Panc1 (cell line): ENCODE data around the gene PHLDB2. TPM values are rescaled to one million over a fixed set of nuclear protein-coding genes. Genes with fewer than 3 reads are reported as not detected.

ENCODE experiments used
- ATAC-seq: fragments of 200-7000 bp; cut with Tn5 transposase; 2 replicates; pipeline ENCODE4 v1.9.1; 2020; ENCODE audit warnings: mild to moderate bottlenecking, moderate library complexity
- BruUV-seq: library from RNA; stranded (reverse); fragments of 400-500 nt; replicated peaks from 2 replicates; lab custom pipeline; 2021; lab: Mats Ljungman, UMichigan
- CTCF ChIA-PET: fragments of 300-600 bp; sonication (Branson Sonifier 250); formaldehyde crosslinking; loops from one replicate; lab custom pipeline; 2022; ENCODE audit warnings: antibody characterized with exemption; lab: Charles Lee
- POLR2A ChIA-PET: fragments of 300-600 bp; sonication (Branson Sonifier 250); formaldehyde crosslinking; loops from one replicate; lab custom pipeline; 2022; ENCODE audit warnings: antibody characterized with exemption; lab: Charles Lee
- DNase-seq: peaks from one replicate; pipeline ENCODE4 v3.0.0-alpha.2; 2010; ENCODE audit warnings: low read depth, low spot score
- H3K27ac ChIP-seq: 2 replicates; pipeline ENCODE4 v1.5.1; 2011; ENCODE audit warnings: mild to moderate bottlenecking, low read length, inconsistent platforms
- H3K27me3 ChIP-seq: fragments of 200-500 bp; sonication (Bioruptor generic); 2 replicates; pipeline ENCODE4 v1.6.0; 2014; ENCODE audit warnings: low read length, inconsistent platforms; ENCODE audit not compliant: control insufficient read depth, insufficient read depth
- H3K36me3 ChIP-seq: fragments of 200-500 bp; sonication (Bioruptor generic); 2 replicates; pipeline ENCODE4 v1.5.1; 2014; ENCODE audit warnings: inconsistent platforms, mild to moderate bottlenecking, low read length, moderate library complexity; ENCODE audit not compliant: control insufficient read depth, insufficient read depth
- H3K4me1 ChIP-seq: 2 replicates; pipeline ENCODE4 v1.5.1; 2011; ENCODE audit warnings: inconsistent platforms, mild to moderate bottlenecking, low read length, moderate library complexity; ENCODE audit not compliant: control insufficient read depth, insufficient read depth
- H3K4me3 ChIP-seq, 2 experiments: 2 replicates each; pipeline ENCODE4 v1.5.1; 2011 to 2012; ENCODE audit warnings: low read depth in 2 of 2, low read length in 2 of 2, mild to moderate bottlenecking in 2 of 2, inconsistent platforms in 1 of 2, moderate library complexity in 1 of 2
- H3K9me3 ChIP-seq: fragments of 200-500 bp; sonication (Bioruptor generic); 2 replicates; pipeline ENCODE4 v1.5.1; 2014; ENCODE audit warnings: low read depth, mild to moderate bottlenecking, inconsistent platforms, low read length, moderate library complexity; ENCODE audit not compliant: control insufficient read depth, insufficient read depth
- POLR2AphosphoS5 ChIP-seq: IDR thresholded peaks from 2 replicates; pipeline ENCODE4 v1.6.1; 2012; ENCODE audit warnings: mild to moderate bottlenecking, low read depth, low read length, moderate library complexity
- SIN3A ChIP-seq: IDR thresholded peaks from 2 replicates; pipeline ENCODE4 v1.6.1; 2012; ENCODE audit warnings: low read depth, mild to moderate bottlenecking, low read length, moderate library complexity, borderline replicate concordance; ENCODE audit not compliant: insufficient read depth
- TCF7L2 ChIP-seq: IDR thresholded peaks from 2 replicates; pipeline ENCODE4 v1.6.1; 2011; ENCODE audit warnings: mild to moderate bottlenecking, low read depth, low read length, inconsistent platforms
- in situ Hi-C: cut with HindIII; loops from 2 replicates; pipeline ENCODE4 v1.10.0; 2016; ENCODE audit warnings: low sequenced_read_pairs, low pct_unique_long_range_greater_than_20kb
- intact Hi-C: fragments of 100-400 bp; cut with micrococcal nuclease; formaldehyde crosslinking; loops from one replicate; pipeline ENCODE4 v1.10.0; 2022; ENCODE audit not compliant: unreplicated experiment
- total RNA-seq: library from RNA; stranded (reverse); gene quantifications from one replicate; pipeline ENCODE4 v1.2.1, GENCODE V29; 2021; ENCODE audit not compliant: unreplicated experiment
- TF ChIP-seq, protein P1 (sequence below): fragments of 450-650 bp; IDR thresholded peaks from 2 replicates; pipeline ENCODE4 v1.5.1; 2017; ENCODE audit warnings: mild to moderate bottlenecking
- TF ChIP-seq, protein P2 (sequence below), 2 experiments: IDR thresholded peaks; 2 replicates each; pipeline ENCODE4 v1.6.1; 2011 to 2012; ENCODE audit warnings: low read depth in 2 of 2, control low read depth in 1 of 2, low read length in 1 of 2, mild to moderate bottlenecking in 1 of 2, moderate library complexity in 1 of 2; ENCODE audit not compliant: insufficient read depth in 1 of 2

The PHLDB2 gene
- total RNA-seq, 1 experiment from 2014 or later = 11.3 TPM

DNA sequence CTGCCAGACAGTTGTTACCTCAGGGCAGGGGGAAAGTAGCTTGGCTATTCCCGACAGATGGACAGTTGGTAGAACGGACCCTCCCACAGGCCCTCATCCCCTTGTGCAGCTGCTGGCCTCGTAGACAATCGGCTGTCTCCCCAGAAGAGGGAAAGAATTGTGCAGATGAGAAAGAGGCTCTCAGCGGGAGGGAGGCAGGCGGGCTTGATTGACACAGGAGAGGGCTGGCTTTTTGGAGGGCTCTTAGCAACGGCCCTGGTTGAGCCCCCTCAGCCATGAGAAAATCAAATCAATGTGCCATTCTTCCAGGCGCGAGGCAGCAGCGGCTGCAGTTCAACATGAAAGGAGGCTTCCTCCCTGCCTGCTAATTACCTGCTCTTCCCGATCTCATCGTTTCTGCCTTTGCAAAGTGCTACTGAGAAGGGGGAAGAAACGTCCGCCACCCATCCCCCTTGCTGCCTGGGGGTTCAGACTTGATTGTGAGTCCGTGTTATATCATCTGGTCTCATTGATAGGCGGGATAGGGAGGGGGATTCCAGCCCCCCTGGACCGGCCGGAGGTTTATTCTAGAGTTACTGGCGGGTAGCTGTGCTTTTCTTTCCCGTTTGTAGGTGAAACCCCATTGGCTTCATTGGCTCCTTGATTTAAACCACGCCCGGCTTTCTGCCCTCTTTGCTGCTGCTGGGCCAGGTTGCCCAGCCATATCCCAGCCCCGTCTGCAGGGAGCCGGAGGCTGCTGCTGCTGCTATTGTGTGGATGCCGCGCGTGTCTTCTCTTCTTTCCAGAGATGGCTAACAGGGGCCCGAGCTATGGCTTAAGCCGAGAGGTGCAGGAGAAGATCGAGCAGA lies 139.8 kb downstream of the PHLDB2 start, which contains the start of gene TAGLN3:
Gene TAGLN3 (plus strand): TSS at position 287 of the 848 bp plus-strand sequence. CDS start 501 bp downstream, at position 788.
- H3K27me3 ChIP-seq = no peaks in the 10 kb centered on the region
- H3K36me3 ChIP-seq = no peaks in the 10 kb centered on the region
- ATAC-seq = peak; percentile 70
- ChIA-PET POLR2A (interaction anchor here (0.6 to 0.9 kb wide), 3 partner anchors 10 to 56 kb away, joined by 3 to 4 read pairs (median 3); no protein-coding TSS in a partner anchor), CTCF (interaction anchor here (0.5 to 1.3 kb wide), 4 partner anchors 10 to 373 kb away, joined by 3 to 10 read pairs (median 4); no protein-coding TSS in a partner anchor)
- no peaks in the 10 kb centered on the region for H3K9me3 ChIP-seq
- in situ Hi-C loops = no loop called here
- BruUV-seq = no TSS peak
- peak within 1 kb of the TSS; percentile 38 to 53 for H3K4me3 ChIP-seq
- TF ChIP-seq SIN3A (no peak), TCF7L2 (0 out of 2 replicates have a peak, but pooled peaks have one; percentile 9)
- TF ChIP-seq, protein P1, sequence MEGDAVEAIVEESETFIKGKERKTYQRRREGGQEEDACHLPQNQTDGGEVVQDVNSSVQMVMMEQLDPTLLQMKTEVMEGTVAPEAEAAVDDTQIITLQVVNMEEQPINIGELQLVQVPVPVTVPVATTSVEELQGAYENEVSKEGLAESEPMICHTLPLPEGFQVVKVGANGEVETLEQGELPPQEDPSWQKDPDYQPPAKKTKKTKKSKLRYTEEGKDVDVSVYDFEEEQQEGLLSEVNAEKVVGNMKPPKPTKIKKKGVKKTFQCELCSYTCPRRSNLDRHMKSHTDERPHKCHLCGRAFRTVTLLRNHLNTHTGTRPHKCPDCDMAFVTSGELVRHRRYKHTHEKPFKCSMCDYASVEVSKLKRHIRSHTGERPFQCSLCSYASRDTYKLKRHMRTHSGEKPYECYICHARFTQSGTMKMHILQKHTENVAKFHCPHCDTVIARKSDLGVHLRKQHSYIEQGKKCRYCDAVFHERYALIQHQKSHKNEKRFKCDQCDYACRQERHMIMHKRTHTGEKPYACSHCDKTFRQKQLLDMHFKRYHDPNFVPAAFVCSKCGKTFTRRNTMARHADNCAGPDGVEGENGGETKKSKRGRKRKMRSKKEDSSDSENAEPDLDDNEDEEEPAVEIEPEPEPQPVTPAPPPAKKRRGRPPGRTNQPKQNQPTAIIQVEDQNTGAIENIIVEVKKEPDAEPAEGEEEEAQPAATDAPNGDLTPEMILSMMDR = no peak
- H3K4me1 ChIP-seq = no peaks in the 10 kb centered on the region
- intact Hi-C loops = no loop called here
- no peak for DNase-seq
- no peak within 1 kb of the TSS for H3K27ac ChIP-seq

DNA sequence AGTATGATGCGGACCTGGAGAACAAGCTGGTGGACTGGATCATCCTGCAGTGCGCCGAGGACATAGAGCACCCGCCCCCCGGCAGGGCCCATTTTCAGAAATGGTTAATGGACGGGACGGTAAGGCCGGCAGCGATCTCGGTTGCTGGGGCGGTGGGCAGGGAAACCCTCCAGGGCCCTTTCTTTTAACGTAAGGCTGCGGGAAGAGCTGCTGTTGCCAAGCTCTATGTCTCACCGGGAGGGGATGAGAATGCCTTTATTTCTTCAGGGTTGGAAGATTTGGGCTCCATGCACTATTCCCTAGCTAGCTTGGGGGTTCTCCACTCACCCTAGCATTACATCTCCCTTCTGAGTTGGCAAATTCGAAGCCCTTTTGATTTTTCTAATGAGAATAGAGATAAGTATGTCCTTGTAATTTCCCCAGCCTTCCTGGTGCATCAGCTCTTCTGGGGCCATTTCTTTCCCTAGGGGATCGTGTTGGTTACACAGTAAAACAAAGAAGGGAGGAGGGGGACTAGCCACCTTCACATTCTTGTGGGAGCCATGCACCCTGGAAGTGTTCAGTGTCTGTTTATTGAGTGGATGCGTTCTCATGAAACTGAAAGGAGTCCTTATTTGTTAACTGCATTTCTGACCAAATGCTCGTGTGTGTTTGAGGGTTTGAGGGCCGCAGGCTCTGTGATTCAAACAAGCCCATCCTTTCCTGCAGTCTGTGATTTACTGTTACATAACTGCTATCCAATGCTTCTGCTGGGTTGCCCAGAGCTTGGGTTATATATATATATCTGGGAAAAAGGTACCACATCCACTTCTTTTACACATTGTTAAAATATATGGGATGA lies 140.6 kb downstream of the PHLDB2 start:
- Histone ChIP-seq H3K27me3 (no peaks in the 10 kb centered on the region), H3K4me3 (peak overlapping the region; percentile 38 to 53), H3K36me3 (no peaks in the 10 kb centered on the region), H3K4me1 (no peaks in the 10 kb centered on the region), H3K9me3 (no peaks in the 10 kb centered on the region), H3K27ac (no peak overlapping the region)
- ChIA-PET POLR2A (interaction anchor here (0.6 to 0.9 kb wide), 3 partner anchors 11 to 57 kb away, joined by 3 to 4 read pairs (median 3); no protein-coding TSS in a partner anchor), CTCF (interaction anchor here (0.5 to 1.3 kb wide), 5 partner anchors 11 to 149 kb away, joined by 3 to 10 read pairs (median 3); no protein-coding TSS in a partner anchor)
- intact Hi-C loops = no loop called here
- BruUV-seq = no TSS peak
- in situ Hi-C loops = no loop called here
- no peak for DNase-seq
- 0 out of 2 replicates have a peak, but pooled peaks have one; percentile 11 for ATAC-seq
- TF ChIP-seq, protein P1 = no peak
- TF ChIP-seq, protein P2, sequence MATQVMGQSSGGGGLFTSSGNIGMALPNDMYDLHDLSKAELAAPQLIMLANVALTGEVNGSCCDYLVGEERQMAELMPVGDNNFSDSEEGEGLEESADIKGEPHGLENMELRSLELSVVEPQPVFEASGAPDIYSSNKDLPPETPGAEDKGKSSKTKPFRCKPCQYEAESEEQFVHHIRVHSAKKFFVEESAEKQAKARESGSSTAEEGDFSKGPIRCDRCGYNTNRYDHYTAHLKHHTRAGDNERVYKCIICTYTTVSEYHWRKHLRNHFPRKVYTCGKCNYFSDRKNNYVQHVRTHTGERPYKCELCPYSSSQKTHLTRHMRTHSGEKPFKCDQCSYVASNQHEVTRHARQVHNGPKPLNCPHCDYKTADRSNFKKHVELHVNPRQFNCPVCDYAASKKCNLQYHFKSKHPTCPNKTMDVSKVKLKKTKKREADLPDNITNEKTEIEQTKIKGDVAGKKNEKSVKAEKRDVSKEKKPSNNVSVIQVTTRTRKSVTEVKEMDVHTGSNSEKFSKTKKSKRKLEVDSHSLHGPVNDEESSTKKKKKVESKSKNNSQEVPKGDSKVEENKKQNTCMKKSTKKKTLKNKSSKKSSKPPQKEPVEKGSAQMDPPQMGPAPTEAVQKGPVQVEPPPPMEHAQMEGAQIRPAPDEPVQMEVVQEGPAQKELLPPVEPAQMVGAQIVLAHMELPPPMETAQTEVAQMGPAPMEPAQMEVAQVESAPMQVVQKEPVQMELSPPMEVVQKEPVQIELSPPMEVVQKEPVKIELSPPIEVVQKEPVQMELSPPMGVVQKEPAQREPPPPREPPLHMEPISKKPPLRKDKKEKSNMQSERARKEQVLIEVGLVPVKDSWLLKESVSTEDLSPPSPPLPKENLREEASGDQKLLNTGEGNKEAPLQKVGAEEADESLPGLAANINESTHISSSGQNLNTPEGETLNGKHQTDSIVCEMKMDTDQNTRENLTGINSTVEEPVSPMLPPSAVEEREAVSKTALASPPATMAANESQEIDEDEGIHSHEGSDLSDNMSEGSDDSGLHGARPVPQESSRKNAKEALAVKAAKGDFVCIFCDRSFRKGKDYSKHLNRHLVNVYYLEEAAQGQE (IDR thresholded peaks at IDR 0.05; ENCODE audit: insufficient read depth in 1 of 2, low read depth in 2 of 2, low read length in 1 of 2) = no peak
- TF ChIP-seq SIN3A (no peak), TCF7L2 (no peak), POLR2AphosphoS5 (no peak)
